Keratinocyte (primary cell): ENCODE measurements around the gene TRIM59. TPM values are rescaled to one million over a fixed set of nuclear protein-coding genes. Genes with fewer than 3 reads are reported as not detected.

Source experiments
- DNase-seq: peaks from one replicate; pipeline ENCODE4 v3.0.0-alpha.2; 2011; ENCODE audit warnings: low read depth, missing footprints, low spot score
- FAIRE-seq: peaks from 2 replicates; lab custom pipeline; 2011; peaks lifted over from hg19 to GRCh38; lab: Jason Lieb, UNC
- H2AFZ ChIP-seq: 2 replicates; pipeline ENCODE4 v1.6.0; 2012; ENCODE audit warnings: low read length, control low read depth, inconsistent platforms; ENCODE audit not compliant: control insufficient read depth
- H3K27ac ChIP-seq: 2 replicates; pipeline ENCODE4 v1.5.1; 2011; ENCODE audit warnings: low read length; ENCODE audit not compliant: control insufficient read depth, insufficient read depth
- H3K27me3 ChIP-seq: 3 replicates; pipeline ENCODE4 v1.6.0; 2011; ENCODE audit warnings: low read length; ENCODE audit not compliant: control insufficient read depth, insufficient read depth; ENCODE audit errors: extremely low read depth
- H3K36me3 ChIP-seq, 2 experiments: 2 replicates in 1 of 2; 3 replicates in 1 of 2; pipeline ENCODE4 v1.5.1; 2011; ENCODE audit warnings: low read length in 2 of 2, mild to moderate bottlenecking in 1 of 2; ENCODE audit not compliant: control insufficient read depth in 2 of 2, insufficient read depth in 2 of 2; ENCODE audit errors: extremely low read depth in 1 of 2
- H3K4me1 ChIP-seq: 3 replicates; pipeline ENCODE4 v1.5.1; 2011; ENCODE audit warnings: low read length; ENCODE audit not compliant: control insufficient read depth, insufficient read depth; ENCODE audit errors: extremely low read depth
- H3K4me2 ChIP-seq: 3 replicates; pipeline ENCODE4 v1.6.0; 2011; ENCODE audit warnings: low read depth, low read length; ENCODE audit not compliant: control insufficient read depth, insufficient read depth; ENCODE audit errors: extremely low read depth
- H3K4me3 ChIP-seq, 3 experiments: fragments of 200-600 bp in 1 of 3; sonication (generic) in 1 of 3; 2 replicates in 2 of 3; 3 replicates in 1 of 3; pipeline ENCODE4 v1.5.1; 2011 to 2016; ENCODE audit warnings: low read length in 3 of 3, mild to moderate bottlenecking in 3 of 3, control low read depth in 2 of 3, inconsistent platforms in 1 of 3, low read depth in 1 of 3, mixed read lengths in 1 of 3, mixed run types in 1 of 3, moderate library complexity in 1 of 3; ENCODE audit not compliant: control insufficient read depth in 2 of 3, insufficient read depth in 2 of 3; ENCODE audit errors: extremely low read depth in 1 of 3
- H3K79me2 ChIP-seq: 2 replicates; pipeline ENCODE4 v1.6.0; 2012; ENCODE audit warnings: low read length; ENCODE audit not compliant: control insufficient read depth, insufficient read depth
- H3K9ac ChIP-seq: 3 replicates; pipeline ENCODE4 v1.6.0; 2011; ENCODE audit warnings: low read length; ENCODE audit not compliant: control insufficient read depth, insufficient read depth; ENCODE audit errors: extremely low read depth
- H3K9me1 ChIP-seq: 3 replicates; pipeline ENCODE4 v1.6.0; 2011; ENCODE audit warnings: low read length; ENCODE audit not compliant: control insufficient read depth, insufficient read depth; ENCODE audit errors: extremely low read depth
- H3K9me3 ChIP-seq: 2 replicates; pipeline ENCODE4 v1.5.1; 2012; ENCODE audit warnings: low read depth, low read length; ENCODE audit not compliant: control insufficient read depth
- H4K20me1 ChIP-seq: 3 replicates; pipeline ENCODE4 v1.6.0; 2011; ENCODE audit warnings: low read length; ENCODE audit not compliant: control insufficient read depth, insufficient read depth; ENCODE audit errors: extremely low read depth
- CTCF ChIP-seq, 3 experiments: IDR thresholded peaks in 1 of 3; conservative IDR thresholded peaks in 1 of 3; optimal IDR thresholded peaks in 1 of 3; 2 replicates in 2 of 3; 3 replicates in 1 of 3; pipeline versions ENCODE3 to v1.5.1; 2011; ENCODE audit warnings: low read length in 3 of 3, mild to moderate bottlenecking in 3 of 3, moderate library complexity in 2 of 3, control low read depth in 1 of 3, inconsistent platforms in 1 of 3; ENCODE audit not compliant: insufficient read depth in 2 of 3; ENCODE audit errors: extremely low read depth in 1 of 3
- EZH2 ChIP-seq: IDR thresholded peaks from one replicate; pipeline ENCODE4 v1.6.1; 2012; ENCODE audit warnings: inconsistent platforms, mild to moderate bottlenecking, low read length, moderate library complexity
- dilution Hi-C: fragments of 300-500 bp; cut with MboI; formaldehyde crosslinking; loops from one replicate; pipeline ENCODE4 v1.7.0; 2020; ENCODE audit warnings: low sequenced_read_pairs; ENCODE audit not compliant: extremely low pct_ligation_motif_present
- polyA plus RNA-seq, 5 experiments: library from polyadenylated mRNA; depleted of rRNA in 3 of 5; stranded (reverse) in 3 of 5; stranded (forward) in 1 of 5; unstranded in 1 of 5; fragments of >200 nt; gene quantifications; 1 replicate in 1 of 5; 2 replicates in 3 of 5; 3 replicates in 1 of 5; pipeline versions ENCODE4 v1.2.1 to v1.2.3, GENCODE V29; 2011 to 2012; ENCODE audit warnings: missing spikeins in 2 of 5, low read depth in 1 of 5, low replicate concordance in 1 of 5

The TRIM59 gene
- polyA plus RNA-seq, 1 donor (not counting 4 experiments of a cell fraction or from before 2014, with no cell fraction given) = 8.0 TPM

GRCh38 chr3:160490166-160490565, 40.6 kb upstream of the TRIM59 start:
- H3K4me3 ChIP-seq = no peak overlapping the region
- no peaks in the 10 kb centered on the region for H3K27me3 ChIP-seq
- DNase-seq (no peak), FAIRE-seq (no peak)
- no peak overlapping the region for H3K4me2 ChIP-seq
- H4K20me1 ChIP-seq = no peaks in the 10 kb centered on the region
- H3K9me3 ChIP-seq = no peaks in the 10 kb centered on the region
- H3K27ac ChIP-seq = no peak overlapping the region
- H3K9ac ChIP-seq = no peak overlapping the region
- no peak overlapping the region for H2AFZ ChIP-seq
- TF ChIP-seq EZH2 (no peak), CTCF (optimal IDR thresholded peaks at IDR 0.05 in 1 of 3, IDR thresholded peaks at IDR 0.05 in 1 of 3, conservative IDR thresholded peaks at IDR 0.05 in 1 of 3; ENCODE audit: extremely low read depth in 1 of 3, insufficient read depth in 2 of 3, low read length in 3 of 3) (no peak)
- no peaks in the 10 kb centered on the region for H3K9me1 ChIP-seq
- no peaks in the 10 kb centered on the region for H3K4me1 ChIP-seq
- H3K36me3 ChIP-seq = no peaks in the 10 kb centered on the region
- no peaks in the 10 kb centered on the region for H3K79me2 ChIP-seq
- dilution Hi-C loops = no loop called here

- no peak for FAIRE-seq
- dilution Hi-C loops = no loop called here
- Histone ChIP-seq H3K79me2 (no peaks in the 10 kb centered on the region), H3K9ac (no peak overlapping the region), H4K20me1 (no peaks in the 10 kb centered on the region), H3K36me3 (no peaks in the 10 kb centered on the region), H3K4me2 (no peak overlapping the region), H3K9me1 (no peaks in the 10 kb centered on the region), H3K9me3 (no peaks in the 10 kb centered on the region), H3K27me3 (no peaks in the 10 kb centered on the region), H2AFZ (no peak overlapping the region), H3K4me3 (no peak overlapping the region), H3K4me1 (no peaks in the 10 kb centered on the region), H3K27ac (no peak overlapping the region)
- DNase-seq = no peak
- no peak for TF ChIP-seq EZH2
- peak in 2 of 3 experiments; percentile 23 to 29 for TF ChIP-seq CTCF (optimal IDR thresholded peaks at IDR 0.05 in 1 of 3, IDR thresholded peaks at IDR 0.05 in 1 of 3, conservative IDR thresholded peaks at IDR 0.05 in 1 of 3; ENCODE audit: extremely low read depth in 1 of 3, insufficient read depth in 2 of 3, low read length in 3 of 3)
Measured at GRCh38 chr3:160486459-160486869, 36.9 kb upstream of the TRIM59 start.
